Left forelimb (tissue), 1 donor: ENCODE results near the gene OR2V2.
A peak's percentile ranks its signal among the peaks of the same experiment; 100 is the strongest.

Source experiments
- DNase-seq: peaks from one replicate; pipeline ENCODE4 v3.0.0-alpha.2; 2018; ENCODE audit warnings: low spot score

Gene OR2V2

DNA sequence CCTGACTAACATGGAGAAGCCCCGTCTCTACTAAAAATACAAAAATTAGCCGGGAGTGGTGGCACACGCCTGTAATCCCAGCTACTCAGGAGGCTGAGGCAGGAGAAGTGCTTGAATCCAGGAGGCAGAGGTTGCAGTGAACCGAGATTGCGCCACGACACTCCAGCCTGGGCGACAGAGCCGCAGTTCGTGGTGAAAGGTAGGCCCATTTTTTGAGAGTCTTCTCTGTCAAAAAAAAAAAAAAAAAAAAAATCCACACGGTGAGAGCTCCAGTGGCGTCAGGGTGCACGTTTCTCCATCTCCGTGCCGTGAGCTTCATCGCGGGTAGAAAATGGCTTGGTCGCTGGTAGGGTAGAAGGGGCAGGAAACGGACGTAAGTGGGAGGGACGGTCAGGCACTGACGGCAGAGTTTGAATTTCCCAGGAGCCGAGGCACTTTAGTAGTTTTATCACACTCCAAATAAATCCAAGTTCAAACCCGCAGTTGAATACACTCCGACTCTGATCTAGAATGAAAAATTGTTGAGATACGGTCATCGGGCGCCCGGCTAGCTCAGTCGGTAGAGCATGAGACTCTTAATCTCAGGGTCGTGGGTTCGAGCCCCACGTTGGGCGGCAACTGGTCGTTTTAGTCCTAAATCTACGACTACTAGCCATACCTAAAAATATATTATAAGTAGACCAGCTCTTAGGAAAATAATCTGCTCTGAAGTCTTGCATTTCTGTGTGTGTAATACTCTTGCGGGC lies 60.0 kb downstream of the OR2V2 start:
- peak; percentile 84 for DNase-seq

DNA sequence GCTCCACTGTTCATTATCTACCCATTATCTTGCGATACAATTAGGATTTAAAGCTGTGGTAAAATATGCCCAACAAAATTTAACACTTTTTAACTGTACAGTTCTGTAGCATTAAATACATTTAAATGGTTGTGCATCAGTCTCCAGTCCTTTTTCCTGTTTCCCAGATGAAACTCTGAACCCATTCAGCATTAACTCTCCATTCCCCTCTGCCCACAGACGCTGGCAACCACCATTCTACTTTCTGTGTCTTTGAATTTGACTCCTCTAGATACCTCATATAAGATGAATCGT lies 60.5 kb downstream of the OR2V2 start:
- no peak for DNase-seq
